ENCODE results near the gene EHD2.

GRCh38 chr19:47679922-47680857 lies 33.0 kb upstream of the EHD2 start:
- TF ChIP-seq REST (IDR thresholded peaks at IDR 0.05; ENCODE audit: borderline replicate concordance) = no peak
- TF ChIP-seq CTCF (IDR thresholded peaks at IDR 0.05; ENCODE audit: poor library complexity, severe bottlenecking) = no peak
- no peak for TF ChIP-seq POLR2AphosphoS5 (IDR thresholded peaks at IDR 0.05)
- no peak for TF ChIP-seq EP300 (conservative IDR thresholded peaks at IDR 0.05; ENCODE audit: poor library complexity, severe bottlenecking)
- TF ChIP-seq EZH2 (IDR thresholded peaks at IDR 0.05; ENCODE audit: borderline replicate concordance, insufficient read depth, low read length, poor library complexity, severe bottlenecking) = no peak
- no peak for TF ChIP-seq RAD21 (conservative IDR thresholded peaks at IDR 0.05)
- no peak for TF ChIP-seq TAF1 (IDR thresholded peaks at IDR 0.05; ENCODE audit: low read depth)
- no peak for TF ChIP-seq MXI1 (conservative IDR thresholded peaks at IDR 0.05; ENCODE audit: poor library complexity, severe bottlenecking)
- no peak for TF ChIP-seq SMC3 (conservative IDR thresholded peaks at IDR 0.05; ENCODE audit: poor library complexity)

All from neural cell (in vitro differentiated cells).